ENCODE data around the gene REEP5. TPM values are rescaled to one million over a fixed set of nuclear protein-coding genes. Genes with fewer than 3 reads are reported as not detected.

Gene REEP5
- total RNA-seq, 1 experiment from 2014 or later = 49.6 TPM

GRCh38 chr5:112919972-112920371 is 2.1 kb downstream of the REEP5 start:
- Mint-ChIP-seq H3K27ac (no peak overlapping the region), H3K9me3 (no peaks in the 10 kb centered on the region), H3K4me3 (peak overlapping the region; percentile 93), H3K4me1 (peaks cover 20% of the 10 kb centered on the region), H3K27me3 (ENCODE audit: low read depth) (peaks cover 12% of the 10 kb centered on the region), H3K36me3 (peaks cover 25% of the 10 kb centered on the region)
- ATAC-seq (no peak), DNase-seq (ENCODE audit: low spot score) (no peak)
- CTCF ChIA-PET = interaction anchor here (1.6 to 3.6 kb wide), 2 partner anchors 228 to 427 kb away, joined by 4 to 12 read pairs; no protein-coding TSS in a partner anchor
- POLR2A ChIA-PET = interaction anchor here (1.1 to 2.2 kb wide), 2 partner anchors 15 to 57 kb away, joined by 3 to 15 read pairs; partner anchors contain the start of gene DCP2
- TF ChIP-seq USF2 (CRISPR knock-in tag; IDR thresholded peaks at IDR 0.05) = no peak
- TF ChIP-seq PRDM15 (CRISPR knock-in tag; IDR thresholded peaks at IDR 0.05) = no peak
- TF ChIP-seq HMGXB4 (CRISPR knock-in tag; IDR thresholded peaks at IDR 0.05) = no peak
- no peak for TF ChIP-seq ZNF532 (CRISPR knock-in tag; IDR thresholded peaks at IDR 0.05; ENCODE audit: borderline replicate concordance)
- TF ChIP-seq ZNF416 (CRISPR knock-in tag; IDR thresholded peaks at IDR 0.05) = no peak
- no peak for TF ChIP-seq ZNF138 (CRISPR knock-in tag; conservative IDR thresholded peaks at IDR 0.05)
- TF ChIP-seq NFATC4 (CRISPR knock-in tag; IDR thresholded peaks at IDR 0.05) = no peak
- no peak for TF ChIP-seq ETV6 (CRISPR knock-in tag; IDR thresholded peaks at IDR 0.05)
- no peak for TF ChIP-seq ZNF671 (CRISPR knock-in tag; IDR thresholded peaks at IDR 0.05)
- TF ChIP-seq SMAD4 (CRISPR knock-in tag; IDR thresholded peaks at IDR 0.05) = no peak

GRCh38 chr5:112918679-112919078 is 3.3 kb downstream of the REEP5 start:
- ChIA-PET CTCF (interaction anchor here (0.6 kb wide), 1 partner anchor 161 kb away, joined by 3 read pairs; no protein-coding TSS in a partner anchor), POLR2A (no interaction called here)
- no peak for TF ChIP-seq ZNF532 (CRISPR knock-in tag; IDR thresholded peaks at IDR 0.05; ENCODE audit: borderline replicate concordance)
- no peak for TF ChIP-seq SMAD3 (CRISPR knock-in tag; IDR thresholded peaks at IDR 0.05; ENCODE audit: borderline replicate concordance)
- no peak for TF ChIP-seq HMGXB4 (CRISPR knock-in tag; IDR thresholded peaks at IDR 0.05)
- TF ChIP-seq TCF7 (CRISPR knock-in tag; IDR thresholded peaks at IDR 0.05; ENCODE audit: low read depth) = no peak
- no peak for TF ChIP-seq STAT6 (CRISPR knock-in tag; conservative IDR thresholded peaks at IDR 0.05; ENCODE audit: low read depth)

More at GRCh38 chr5:112918679-112919078, 3.3 kb downstream of the REEP5 start:
- Mint-ChIP-seq H3K4me1 (peaks cover 20% of the 10 kb centered on the region), H3K27ac (no peak overlapping the region; the same call in 1 of the 2 replicates), H3K4me3 (no peak overlapping the region), H3K9me3 (no peaks in the 10 kb centered on the region), H3K36me3 (peaks cover 25% of the 10 kb centered on the region), H3K27me3 (ENCODE audit: low read depth) (peaks cover 12% of the 10 kb centered on the region)
- ATAC-seq (no peak), DNase-seq (ENCODE audit: low spot score) (no peak)

All from WTC11 (cell line).